Neural progenitor cell (in vitro differentiated cells): Measurements from ENCODE around the gene PDZRN4.
"Not testable (repeated sequence)": the region's sequence is repeated elsewhere in the genome, so short reads cannot be mapped to it uniquely, and the experiment has no call there.

Experiments used
- EZH2phosphoT487 ChIP-seq: fragments of 200-600 bp; sonication (generic); IDR thresholded peaks from 2 replicates; pipeline ENCODE4 v1.6.1; 2017; ENCODE audit warnings: antibody characterized with exemption
- TF ChIP-seq, protein P1 (sequence below): fragments of 200-600 bp; sonication (generic); IDR thresholded peaks from 2 replicates; pipeline ENCODE4 v1.5.1; 2017; ENCODE audit warnings: antibody characterized with exemption, mild to moderate bottlenecking

DNA sequence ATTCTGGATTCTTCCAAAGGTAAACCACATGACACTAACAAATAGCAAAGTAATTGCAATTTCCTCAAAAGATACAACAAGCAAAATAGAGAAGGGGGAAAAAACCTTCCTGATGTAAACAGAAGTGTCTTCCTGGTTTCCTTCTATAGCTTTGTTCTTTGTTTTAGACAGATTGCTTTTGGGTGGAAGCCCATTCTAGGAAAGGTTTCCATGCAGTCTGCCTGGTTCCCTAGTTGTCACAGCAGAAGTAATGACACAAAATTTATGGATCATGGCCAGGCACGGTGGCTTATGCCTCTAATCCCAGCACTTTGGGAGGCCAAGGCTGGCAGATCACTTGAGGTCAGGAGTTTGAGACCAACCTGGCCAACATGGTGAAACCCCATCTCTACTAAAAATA is 359.0 kb downstream of the PDZRN4 start:
- TF ChIP-seq, protein P1, sequence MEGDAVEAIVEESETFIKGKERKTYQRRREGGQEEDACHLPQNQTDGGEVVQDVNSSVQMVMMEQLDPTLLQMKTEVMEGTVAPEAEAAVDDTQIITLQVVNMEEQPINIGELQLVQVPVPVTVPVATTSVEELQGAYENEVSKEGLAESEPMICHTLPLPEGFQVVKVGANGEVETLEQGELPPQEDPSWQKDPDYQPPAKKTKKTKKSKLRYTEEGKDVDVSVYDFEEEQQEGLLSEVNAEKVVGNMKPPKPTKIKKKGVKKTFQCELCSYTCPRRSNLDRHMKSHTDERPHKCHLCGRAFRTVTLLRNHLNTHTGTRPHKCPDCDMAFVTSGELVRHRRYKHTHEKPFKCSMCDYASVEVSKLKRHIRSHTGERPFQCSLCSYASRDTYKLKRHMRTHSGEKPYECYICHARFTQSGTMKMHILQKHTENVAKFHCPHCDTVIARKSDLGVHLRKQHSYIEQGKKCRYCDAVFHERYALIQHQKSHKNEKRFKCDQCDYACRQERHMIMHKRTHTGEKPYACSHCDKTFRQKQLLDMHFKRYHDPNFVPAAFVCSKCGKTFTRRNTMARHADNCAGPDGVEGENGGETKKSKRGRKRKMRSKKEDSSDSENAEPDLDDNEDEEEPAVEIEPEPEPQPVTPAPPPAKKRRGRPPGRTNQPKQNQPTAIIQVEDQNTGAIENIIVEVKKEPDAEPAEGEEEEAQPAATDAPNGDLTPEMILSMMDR, result not testable (repeated sequence)
- TF ChIP-seq EZH2phosphoT487, result not testable (repeated sequence)
